GM12874 (cell line): ENCODE measurements around the gene WNT9B.

ENCODE experiments used
- CTCF ChIP-seq: IDR thresholded peaks from 2 replicates; pipeline ENCODE4 v1.5.1; 2011; ENCODE audit warnings: low read depth, mild to moderate bottlenecking, control low read depth, low read length, moderate library complexity; ENCODE audit not compliant: insufficient read depth

Gene WNT9B

GRCh38 chr17:46851029-46851741 lies at the start of gene WNT9B:
Gene WNT9B (plus strand): TSS chr17:46851583. CDS start chr17:46851639, 56 bp downstream.
- no peak for TF ChIP-seq CTCF

- no peak for TF ChIP-seq CTCF
Observed at GRCh38 chr17:46802800-46803199, 48.6 kb upstream of the WNT9B start.

GRCh38 chr17:46803544-46803943 lies 47.8 kb upstream of the WNT9B start:
- no peak for TF ChIP-seq CTCF

- no peak for TF ChIP-seq CTCF
Observed at GRCh38 chr17:46805771-46806170, 45.6 kb upstream of the WNT9B start.

- TF ChIP-seq CTCF = no peak
Observed at GRCh38 chr17:46809110-46809571, 42.2 kb upstream of the WNT9B start.

- TF ChIP-seq CTCF = no peak
Observed at GRCh38 chr17:46810837-46811236, 40.5 kb upstream of the WNT9B start.

GRCh38 chr17:46811978-46812583 lies 39.3 kb upstream of the WNT9B start:
- TF ChIP-seq CTCF = no peak
